Posterior cingulate gyrus (tissue), 11 donors: Measurements from ENCODE around the gene AUH.

ENCODE experiments used
- DNase-seq, 10 donors: peaks; one replicate each; pipeline versions ENCODE4 v3.0.0 to v3.0.0-alpha.2; 2020 to 2021; ENCODE audit warnings: mixed read lengths in 3 of 10
- intact Hi-C: fragments of 100-400 bp; cut with DNase I; formaldehyde crosslinking; loops from one replicate; pipeline ENCODE4 v1.15.1; 2023

The AUH gene

GRCh38 chr9:91302831-91303230 is 58.9 kb downstream of the AUH start:
- no peak for DNase-seq
- intact Hi-C loops, result no loop called here

- intact Hi-C loops, result no loop called here
- no peak for DNase-seq
These were observed 60.6 kb downstream of the AUH start for GRCh38 chr9:91301161-91301560.

- DNase-seq, result no peak
- intact Hi-C loops, result no loop called here
These were observed 63.4 kb downstream of the AUH start for GRCh38 chr9:91298311-91298710.

GRCh38 chr9:91297306-91297705 is 64.4 kb downstream of the AUH start:
- DNase-seq, result no peak
- intact Hi-C loops, result no loop called here

- intact Hi-C loops, result no loop called here
- no peak for DNase-seq
These were observed 65.4 kb downstream of the AUH start for GRCh38 chr9:91296354-91296753.

GRCh38 chr9:91295357-91295756 is 66.4 kb downstream of the AUH start:
- intact Hi-C loops, result no loop called here
- no peak for DNase-seq

GRCh38 chr9:91291866-91292265 is 69.9 kb downstream of the AUH start:
- DNase-seq, result no peak
- intact Hi-C loops, result no loop called here

GRCh38 chr9:91289244-91289643 is 72.5 kb downstream of the AUH start:
- intact Hi-C loops, result no loop called here
- DNase-seq, result peak in 2 of 10 donors; percentile 37 to 88

- intact Hi-C loops, result no loop called here
- DNase-seq, result no peak
These were observed 75.9 kb downstream of the AUH start for GRCh38 chr9:91285729-91286353.

GRCh38 chr9:91282292-91282691 is 79.4 kb downstream of the AUH start:
- DNase-seq, result no peak
- intact Hi-C loops, result no loop called here

- DNase-seq, result no peak
- intact Hi-C loops, result no loop called here
These were observed 82.2 kb downstream of the AUH start for GRCh38 chr9:91279296-91280204.

- intact Hi-C loops, result no loop called here
- DNase-seq, result no peak
These were observed 85.2 kb downstream of the AUH start for GRCh38 chr9:91276513-91276912.

- DNase-seq, result no peak
- intact Hi-C loops, result no loop called here
These were observed 86.1 kb downstream of the AUH start for GRCh38 chr9:91275655-91276054.

- no peak for DNase-seq
- intact Hi-C loops, result no loop called here
These were observed 86.7 kb downstream of the AUH start for GRCh38 chr9:91274949-91275492.

- intact Hi-C loops, result no loop called here
- no peak for DNase-seq
These were observed 87.7 kb downstream of the AUH start for GRCh38 chr9:91273853-91274552.

- DNase-seq, result no peak
- intact Hi-C loops, result no loop called here
These were observed 90.6 kb downstream of the AUH start for GRCh38 chr9:91271156-91271555.

- DNase-seq, result peak in 1 of 10 donors; percentile 73
- intact Hi-C loops, result no loop called here
These were observed 91.7 kb downstream of the AUH start for GRCh38 chr9:91269907-91270491.

- DNase-seq, result no peak
- intact Hi-C loops, result no loop called here
These were observed 95.3 kb downstream of the AUH start for GRCh38 chr9:91266448-91266847.

- intact Hi-C loops, result no loop called here
- no peak for DNase-seq
These were observed 96.2 kb downstream of the AUH start for GRCh38 chr9:91265514-91265913.

GRCh38 chr9:91261417-91261816 is 100.3 kb downstream of the AUH start:
- DNase-seq, result no peak
- intact Hi-C loops, result no loop called here

GRCh38 chr9:91259162-91259561 is 102.6 kb downstream of the AUH start:
- no peak for DNase-seq
- intact Hi-C loops, result no loop called here
